ENCODE measurements around the gene STRIP1.
A peak's percentile ranks its signal among the peaks of the same experiment; 100 is the strongest.

Gene STRIP1

GRCh38 chr1:110034451-110035235 lies at the start of gene STRIP1:
TSS of gene STRIP1 (plus strand) at chr1:110034624. CDS start at chr1:110034638, 14 bp downstream.
- peak; percentile 81 for DNase-seq (ENCODE audit: low read depth)

GRCh38 chr1:109985247-109986053 lies 49.0 kb upstream of the STRIP1 start:
- no peak for DNase-seq (ENCODE audit: low read depth)

- no peak for DNase-seq (ENCODE audit: low read depth)
Observed at GRCh38 chr1:109986054-109986444, 48.4 kb upstream of the STRIP1 start.

GRCh38 chr1:109988349-109988914 lies 46.0 kb upstream of the STRIP1 start:
- no peak for DNase-seq (ENCODE audit: low read depth)

- DNase-seq (ENCODE audit: low read depth) = no peak
Observed at GRCh38 chr1:109989506-109990301, 44.7 kb upstream of the STRIP1 start.

GRCh38 chr1:109990302-109990653 lies 44.1 kb upstream of the STRIP1 start:
- DNase-seq (ENCODE audit: low read depth) = no peak

GRCh38 chr1:109991400-109991925 lies 43.0 kb upstream of the STRIP1 start:
- no peak for DNase-seq (ENCODE audit: low read depth)

- no peak for DNase-seq (ENCODE audit: low read depth)
Observed at GRCh38 chr1:109993885-109994284, 40.5 kb upstream of the STRIP1 start.

- DNase-seq (ENCODE audit: low read depth) = no peak
Observed at GRCh38 chr1:109994654-109995053, 39.8 kb upstream of the STRIP1 start.

- DNase-seq (ENCODE audit: low read depth) = no peak
Observed at GRCh38 chr1:109995536-109995935, 38.9 kb upstream of the STRIP1 start.

GRCh38 chr1:109996476-109996875 lies 37.9 kb upstream of the STRIP1 start:
- DNase-seq (ENCODE audit: low read depth) = no peak

GRCh38 chr1:109997204-109997866 lies 37.1 kb upstream of the STRIP1 start:
- no peak for DNase-seq (ENCODE audit: low read depth)

- DNase-seq (ENCODE audit: low read depth) = no peak
Observed at GRCh38 chr1:109997867-109998229, 36.6 kb upstream of the STRIP1 start.

- no peak for DNase-seq (ENCODE audit: low read depth)
Observed at GRCh38 chr1:110002695-110003094, 31.7 kb upstream of the STRIP1 start.

- no peak for DNase-seq (ENCODE audit: low read depth)
Observed at GRCh38 chr1:110003747-110004428, 30.5 kb upstream of the STRIP1 start.

GRCh38 chr1:110004583-110004982 lies 29.8 kb upstream of the STRIP1 start:
- no peak for DNase-seq (ENCODE audit: low read depth)

- no peak for DNase-seq (ENCODE audit: low read depth)
Observed at GRCh38 chr1:110005971-110006370, 28.5 kb upstream of the STRIP1 start.

- no peak for DNase-seq (ENCODE audit: low read depth)
Observed at GRCh38 chr1:110006516-110006915, 27.9 kb upstream of the STRIP1 start.

- DNase-seq (ENCODE audit: low read depth) = no peak
Observed at GRCh38 chr1:110007046-110007830, 27.2 kb upstream of the STRIP1 start.

GRCh38 chr1:110008971-110009565 lies 25.4 kb upstream of the STRIP1 start:
- DNase-seq (ENCODE audit: low read depth) = no peak
